Testis (tissue), 2 donors: ENCODE results near the gene ETFB.

Experiments
- CTCF ChIP-seq, 3 experiments: fragments of 450-650 bp in 2 of 3; fragments of 200-600 bp in 1 of 3; sonication (generic) in 1 of 3; IDR thresholded peaks; one replicate each; pipeline ENCODE4 v1.5.1; 2016 to 2019; ENCODE audit warnings: antibody characterized with exemption in 3 of 3, mild to moderate bottlenecking in 2 of 3, moderate library complexity in 1 of 3
- POLR2A ChIP-seq: fragments of 450-650 bp; IDR thresholded peaks from one replicate; pipeline ENCODE4 v1.6.1; 2017; ENCODE audit warnings: antibody characterized with exemption, mild to moderate bottlenecking, moderate library complexity

GRCh38 chr19:51320280-51320657, 45.9 kb downstream of the ETFB start:
- TF ChIP-seq CTCF (IDR thresholded peaks at IDR 0.05) (no peak), POLR2A (no peak)
